Head of caudate nucleus (tissue), 42 donors: ENCODE measurements around the gene NOS1AP.

Experiments
- DNase-seq, 42 donors: peaks; one replicate each; pipeline versions ENCODE4 v3.0.0 to v3.0.0-alpha.2; 2020 to 2021; ENCODE audit warnings: mixed read lengths in 7 of 42
- intact Hi-C: fragments of 100-400 bp; cut with DNase I; formaldehyde crosslinking; loops from one replicate; pipeline ENCODE4 v1.15.0; 2022

The NOS1AP gene

DNA sequence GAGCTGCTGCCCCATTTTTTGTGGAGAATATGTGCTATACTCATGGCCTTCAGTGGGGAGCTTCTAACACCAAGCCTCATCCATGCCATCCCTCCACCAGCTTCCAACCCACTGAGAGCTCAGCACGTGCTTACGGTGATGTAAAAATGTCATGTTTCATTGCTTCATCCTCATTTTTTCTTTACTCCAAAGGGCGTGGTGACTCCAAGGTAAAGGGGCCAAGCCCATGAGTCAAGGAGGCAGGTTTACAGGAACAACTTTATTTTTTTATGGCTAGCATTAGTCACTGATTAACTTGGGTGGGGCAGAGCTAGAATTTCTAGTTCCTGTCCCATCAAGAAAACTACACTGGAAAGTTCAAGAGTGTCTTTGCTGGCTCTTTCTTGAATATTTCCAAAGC lies 311.9 kb downstream of the NOS1AP start, which contains the start of gene C1orf226:
C1orf226 (plus strand) TSS at position 346 of the 400 bp plus-strand sequence. CDS start 174 bp downstream, outside the sequence.
- DNase-seq, result peak in 2 of 42 donors; percentile 4
- intact Hi-C loops, result no loop called here

DNA sequence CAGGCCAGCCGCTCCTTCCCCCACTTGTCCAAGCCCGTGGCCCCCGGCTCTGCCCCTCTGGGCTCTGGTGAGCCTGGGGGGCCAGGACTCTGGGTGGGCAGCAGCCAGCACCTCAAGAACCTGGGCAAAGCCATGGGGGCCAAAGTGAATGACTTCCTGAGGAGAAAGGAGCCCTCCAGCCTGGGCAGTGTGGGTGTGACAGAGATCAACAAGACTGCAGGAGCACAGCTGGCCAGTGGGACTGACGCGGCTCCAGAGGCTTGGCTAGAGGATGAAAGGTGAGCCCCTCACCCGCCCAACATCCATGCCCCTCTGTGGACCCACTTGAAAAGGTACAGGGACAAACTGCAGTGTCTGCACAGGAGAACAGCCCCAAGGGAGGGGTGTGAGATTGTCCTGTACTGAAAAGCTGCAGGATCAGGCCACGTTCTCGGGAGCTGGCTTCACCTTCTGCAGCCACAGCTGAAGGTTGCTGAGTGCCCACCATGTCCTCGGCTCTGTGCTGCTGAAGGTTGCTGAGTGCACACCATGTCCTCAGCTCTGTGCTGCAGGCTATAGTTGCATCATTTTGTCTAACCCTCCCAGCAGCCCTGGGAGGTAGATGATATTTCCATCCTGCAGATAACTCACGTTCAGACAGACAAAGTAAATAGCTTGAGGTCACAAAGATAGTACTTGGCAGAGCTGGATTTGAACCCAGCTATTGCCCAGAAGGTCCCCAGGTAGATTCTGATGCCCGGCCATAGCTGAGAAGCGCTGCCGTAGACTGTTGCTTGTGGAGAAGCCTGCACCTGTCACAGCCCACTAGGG lies 312.7 kb downstream of the NOS1AP start:
- intact Hi-C loops, result no loop called here
- DNase-seq, result peak in 2 of 42 donors; percentile 9 to 10

DNA sequence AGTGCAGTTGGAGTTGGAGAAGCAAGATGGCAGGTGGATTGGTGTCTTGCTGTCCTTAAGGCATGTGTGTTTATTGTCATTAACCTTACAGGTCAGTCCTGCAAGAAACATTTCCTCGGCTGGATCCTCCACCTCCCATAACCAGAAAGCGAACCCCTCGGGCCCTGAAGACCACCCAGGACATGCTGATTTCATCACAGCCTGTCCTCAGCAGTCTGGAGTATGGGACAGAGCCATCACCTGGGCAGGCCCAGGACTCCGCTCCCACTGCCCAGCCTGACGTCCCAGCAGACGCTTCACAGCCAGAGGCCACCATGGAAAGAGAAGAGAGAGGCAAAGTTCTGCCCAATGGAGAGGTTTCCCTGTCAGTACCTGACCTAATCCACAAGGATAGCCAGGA lies 313.6 kb downstream of the NOS1AP start:
- DNase-seq, result peak in 1 of 42 donors; percentile 9
- intact Hi-C loops, result no loop called here

DNA sequence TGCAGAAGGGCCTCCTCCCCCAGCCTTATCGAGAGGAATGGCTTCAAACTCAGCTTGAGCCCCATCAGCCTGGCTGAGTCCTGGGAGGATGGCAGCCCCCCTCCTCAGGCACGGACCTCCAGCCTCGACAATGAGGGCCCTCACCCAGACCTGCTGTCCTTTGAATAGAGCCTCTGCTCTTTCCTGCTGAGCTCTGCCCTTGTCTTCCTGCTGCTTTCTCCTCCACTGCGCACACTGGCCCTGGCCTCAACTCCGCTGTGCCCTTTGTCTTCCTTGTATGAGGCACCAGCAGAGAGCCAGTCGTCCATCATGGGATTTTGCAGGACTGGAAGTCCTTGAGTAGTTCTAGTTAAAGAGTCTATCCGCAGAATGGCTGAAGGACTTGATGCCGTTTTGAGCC lies 314.0 kb downstream of the NOS1AP start:
- intact Hi-C loops, result no loop called here
- DNase-seq, result peak in 1 of 42 donors; percentile 7

DNA sequence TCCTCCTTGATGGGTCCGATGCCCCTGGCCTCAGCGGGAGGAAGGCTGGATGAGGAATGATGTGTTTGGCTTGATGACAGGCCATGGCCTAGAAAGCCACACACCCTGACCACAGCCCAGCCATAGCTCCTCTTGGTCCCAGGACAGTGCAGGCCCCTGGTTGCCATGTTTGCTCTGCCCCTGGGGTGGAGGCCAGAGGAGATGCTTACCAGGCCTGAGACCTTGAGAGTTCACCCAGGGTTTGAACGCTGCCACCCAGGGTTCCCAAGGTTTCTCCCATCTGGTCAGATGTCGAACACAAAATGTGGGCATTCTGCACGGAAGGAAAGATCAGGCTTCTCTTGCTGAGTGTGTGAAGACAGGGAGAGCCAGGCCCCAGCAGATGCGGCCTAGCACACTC lies 314.6 kb downstream of the NOS1AP start:
- DNase-seq, result peak in 2 of 42 donors; percentile 11 to 20
- intact Hi-C loops, result no loop called here

- intact Hi-C loops, result no loop called here
- peak in 1 of 42 donors; percentile 8 for DNase-seq
These were observed 315.2 kb downstream of the NOS1AP start for GRCh38 chr1:162384601-162385279.

GRCh38 chr1:162385280-162385623 lies 315.8 kb downstream of the NOS1AP start:
- DNase-seq, result no peak
- intact Hi-C loops, result no loop called here

DNA sequence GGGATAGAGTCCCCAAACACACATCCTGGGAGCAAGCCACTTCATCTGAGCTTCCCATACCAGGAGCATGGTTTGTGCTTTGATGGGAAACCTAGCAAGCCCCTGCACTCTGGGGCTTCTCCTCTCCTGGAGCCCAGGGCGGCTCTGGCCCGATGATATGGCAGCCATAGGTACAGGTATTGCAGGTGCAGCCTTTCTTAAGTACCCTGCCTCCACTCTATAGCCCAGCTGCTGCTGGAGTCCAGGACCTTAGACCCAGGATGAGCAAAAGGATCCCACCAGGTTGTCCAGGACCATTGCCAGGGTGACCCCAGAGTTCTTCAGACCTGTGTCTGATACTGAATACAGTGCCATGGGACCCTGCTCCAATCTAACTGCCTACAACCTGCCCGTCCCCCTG lies 316.2 kb downstream of the NOS1AP start:
- intact Hi-C loops, result no loop called here
- no peak for DNase-seq

DNA sequence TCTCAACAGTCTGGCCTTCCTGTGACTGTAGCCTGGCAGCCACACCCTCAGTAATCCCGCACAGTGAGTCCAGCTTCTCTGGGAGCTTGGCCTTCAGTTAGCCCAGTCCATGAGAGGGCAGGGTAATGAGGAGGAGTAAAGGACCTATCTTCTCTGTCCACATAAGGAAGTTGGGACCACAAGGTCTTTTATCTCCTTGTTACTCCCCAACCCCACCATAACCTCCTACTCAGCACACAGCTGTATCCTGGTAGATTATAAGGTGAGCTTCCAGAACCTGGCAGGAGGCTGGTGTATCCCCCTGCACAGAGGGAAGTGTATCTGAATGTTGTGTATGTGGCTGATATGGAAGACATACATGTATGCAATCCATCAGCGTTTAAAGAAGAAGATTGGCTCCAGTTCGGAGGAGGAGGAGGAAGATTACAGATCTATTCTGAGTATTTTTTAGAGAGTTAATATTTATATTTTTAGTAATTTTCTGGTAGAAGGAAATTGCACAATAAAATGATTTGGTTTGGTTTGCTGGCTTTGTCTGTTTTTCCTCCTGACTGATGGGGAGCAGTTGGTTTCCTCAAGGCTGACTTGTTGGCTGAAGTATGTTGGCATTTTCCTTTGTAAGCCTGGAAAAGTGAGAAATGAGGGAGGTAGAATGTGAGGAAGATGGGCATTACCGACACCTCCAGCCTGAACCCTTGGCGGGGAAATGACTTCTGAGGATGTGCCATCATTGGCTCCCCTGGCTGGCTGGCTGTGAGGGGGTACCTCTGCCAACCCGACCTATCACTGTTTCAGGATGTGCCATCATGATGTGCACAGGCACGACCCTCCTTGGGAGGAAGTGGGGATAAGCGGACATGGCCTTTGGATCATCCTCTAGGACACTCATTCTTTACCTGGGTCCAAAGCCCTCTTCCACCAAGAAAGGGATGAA lies 317.1 kb downstream of the NOS1AP start:
- DNase-seq, result peak in 2 of 42 donors; percentile 9 to 28
- intact Hi-C loops, result no loop called here

GRCh38 chr1:162387226-162388082 lies 318.0 kb downstream of the NOS1AP start:
- peak in 2 of 42 donors; percentile 11 to 29 for DNase-seq
- intact Hi-C loops, result no loop called here

DNA sequence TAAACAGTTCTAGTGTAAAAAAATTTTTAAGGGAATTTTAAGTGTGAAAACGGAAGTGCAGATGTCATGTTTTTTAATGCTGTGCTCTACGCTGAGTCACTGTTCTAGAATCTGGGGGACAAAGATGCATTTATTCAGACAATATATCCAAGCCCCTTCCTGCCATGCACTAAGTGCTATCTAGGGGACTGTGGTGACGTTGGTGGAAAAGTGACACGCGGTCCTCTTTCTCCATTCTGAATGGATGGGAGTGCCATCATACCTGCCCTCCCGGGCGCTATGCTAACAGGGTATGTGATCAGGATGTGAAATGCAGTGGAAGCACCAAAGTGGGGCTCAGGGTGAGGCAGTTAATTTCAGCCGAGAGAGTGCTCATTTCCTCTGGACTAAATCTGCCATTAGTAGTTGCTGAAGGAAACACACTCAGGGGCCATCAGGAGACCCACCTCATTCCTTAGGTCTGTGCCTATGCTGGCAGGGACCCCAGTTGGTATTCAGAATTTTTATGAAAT lies 318.6 kb downstream of the NOS1AP start:
- DNase-seq, result peak in 2 of 42 donors; percentile 3 to 33
- intact Hi-C loops, result no loop called here

- intact Hi-C loops, result no loop called here
- DNase-seq, result peak in 2 of 42 donors; percentile 15 to 31
These were observed 319.1 kb downstream of the NOS1AP start for GRCh38 chr1:162388615-162389014.

- peak in 2 of 42 donors; percentile 8 to 30 for DNase-seq
- intact Hi-C loops, result no loop called here
These were observed 319.7 kb downstream of the NOS1AP start for GRCh38 chr1:162389021-162389818.

- intact Hi-C loops, result loop anchor here (5.0 kb wide), 1 partner anchor 333 kb away; no protein-coding TSS in a partner anchor
These were observed 320.5 kb downstream of the NOS1AP start for GRCh38 chr1:162389971-162390370.

DNA sequence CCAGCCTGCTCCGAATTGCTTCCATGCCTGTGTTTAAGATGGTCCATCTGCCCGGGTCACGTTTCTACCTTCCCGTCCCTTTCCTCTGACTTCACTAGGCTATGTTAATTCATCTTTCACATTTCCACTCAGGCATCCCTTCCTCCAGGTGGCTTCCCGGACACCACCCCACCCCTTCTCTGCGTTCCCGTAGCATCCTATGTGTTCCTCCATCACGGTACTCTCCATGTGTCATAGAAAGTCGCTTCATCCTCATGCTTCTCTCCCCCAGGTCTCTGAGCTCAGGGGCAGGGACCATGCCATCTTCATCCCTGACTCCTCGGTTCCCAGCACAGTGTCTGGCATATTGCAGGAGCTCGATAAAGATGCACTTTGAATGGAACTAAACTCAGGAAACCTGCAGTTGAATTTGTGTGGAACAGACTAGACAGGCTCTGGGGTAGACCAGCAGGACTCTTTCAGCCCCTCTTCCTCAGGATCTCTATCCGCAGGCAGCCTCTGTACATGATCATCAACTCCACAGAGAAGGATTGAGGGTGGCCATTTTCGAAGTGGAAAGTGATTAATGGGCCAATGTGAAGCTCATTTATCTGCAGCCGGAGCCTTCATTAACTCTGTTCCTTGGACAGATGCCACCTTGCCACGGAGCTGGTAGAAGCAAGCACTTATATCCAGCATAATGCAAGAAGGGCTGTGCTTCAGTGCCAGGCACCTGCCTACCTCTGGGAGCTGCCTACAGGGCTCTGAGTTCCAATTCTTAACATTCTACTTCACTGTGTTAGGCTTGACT lies 321.1 kb downstream of the NOS1AP start:
- peak in 4 of 42 donors; percentile 1 to 33 (median 18) for DNase-seq
- intact Hi-C loops, result loop anchor here (5.0 kb wide), 1 partner anchor 333 kb away; no protein-coding TSS in a partner anchor

More at GRCh38 chr1:162389971-162390370, 320.5 kb downstream of the NOS1AP start:
- peak in 2 of 42 donors; percentile 20 to 28 for DNase-seq
